ENCODE results near the gene CHRDL1.

GRCh38 chrX:110669572-110669971 lies 126.0 kb downstream of the CHRDL1 start:
- TF ChIP-seq CTCF (IDR thresholded peaks at IDR 0.05) = no peak
- no peak for TF ChIP-seq EZH2 (IDR thresholded peaks at IDR 0.05; ENCODE audit: borderline replicate concordance, insufficient read depth, low read depth, low read length, poor library complexity, severe bottlenecking)
